ENCODE measurements around the gene GNG13. TPM values are rescaled to one million over a fixed set of nuclear protein-coding genes. Genes with fewer than 3 reads are reported as not detected.

The GNG13 gene
- total and polyA plus RNA-seq, 8 donors = not detected

DNA sequence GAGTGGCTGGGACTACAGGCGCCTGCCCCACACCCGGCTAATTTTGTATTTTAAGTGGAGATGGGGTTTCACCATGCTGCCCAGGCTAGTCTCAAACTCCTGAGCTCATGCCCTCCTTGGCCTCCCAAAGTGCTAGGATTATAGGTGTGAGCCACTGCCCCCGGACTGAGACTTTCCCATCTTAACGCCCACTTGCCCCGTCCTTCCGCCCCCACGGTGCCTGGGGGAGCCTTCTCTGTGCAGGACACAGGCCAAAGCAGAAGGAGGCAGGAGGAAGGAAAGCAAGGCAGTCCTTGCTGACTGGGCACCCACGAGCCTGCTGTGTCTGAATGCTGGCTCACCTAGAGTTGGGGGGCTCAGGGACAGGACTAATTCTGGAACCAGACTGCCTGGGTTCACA is 17.6 kb upstream of the GNG13 start:
- TF ChIP-seq EP300 (IDR thresholded peaks at IDR 0.05) (no peak), POLR2A (IDR thresholded peaks at IDR 0.05) (no peak), POLR2AphosphoS5 (IDR thresholded peaks at IDR 0.05) (no peak)
- TF ChIP-seq, protein P1, sequence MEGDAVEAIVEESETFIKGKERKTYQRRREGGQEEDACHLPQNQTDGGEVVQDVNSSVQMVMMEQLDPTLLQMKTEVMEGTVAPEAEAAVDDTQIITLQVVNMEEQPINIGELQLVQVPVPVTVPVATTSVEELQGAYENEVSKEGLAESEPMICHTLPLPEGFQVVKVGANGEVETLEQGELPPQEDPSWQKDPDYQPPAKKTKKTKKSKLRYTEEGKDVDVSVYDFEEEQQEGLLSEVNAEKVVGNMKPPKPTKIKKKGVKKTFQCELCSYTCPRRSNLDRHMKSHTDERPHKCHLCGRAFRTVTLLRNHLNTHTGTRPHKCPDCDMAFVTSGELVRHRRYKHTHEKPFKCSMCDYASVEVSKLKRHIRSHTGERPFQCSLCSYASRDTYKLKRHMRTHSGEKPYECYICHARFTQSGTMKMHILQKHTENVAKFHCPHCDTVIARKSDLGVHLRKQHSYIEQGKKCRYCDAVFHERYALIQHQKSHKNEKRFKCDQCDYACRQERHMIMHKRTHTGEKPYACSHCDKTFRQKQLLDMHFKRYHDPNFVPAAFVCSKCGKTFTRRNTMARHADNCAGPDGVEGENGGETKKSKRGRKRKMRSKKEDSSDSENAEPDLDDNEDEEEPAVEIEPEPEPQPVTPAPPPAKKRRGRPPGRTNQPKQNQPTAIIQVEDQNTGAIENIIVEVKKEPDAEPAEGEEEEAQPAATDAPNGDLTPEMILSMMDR (IDR thresholded peaks at IDR 0.05) = no peak
- WGBS, 5 donors = 77 to 87% (median 83%) methylated on average over 8 of the region's 8 CpGs
- H3K27me3 ChIP-seq = peaks cover 12 to 97% (median 59%) of the 10 kb centered on the region in 3 donors
- DNase-seq = no peak
- no peaks in the 10 kb centered on the region for H3K36me3 ChIP-seq
- H3K27ac ChIP-seq = no peak overlapping the region
- intact Hi-C loops (cut with DNase I; ENCODE audit: low total_unique reads) = no loop called here
- peaks cover 0 to 18% (median 6%) of the 10 kb centered on the region in 4 donors for H3K4me1 ChIP-seq
- H3K9me3 ChIP-seq = no peaks in the 10 kb centered on the region
- H3K4me3 ChIP-seq = no peak overlapping the region

DNA sequence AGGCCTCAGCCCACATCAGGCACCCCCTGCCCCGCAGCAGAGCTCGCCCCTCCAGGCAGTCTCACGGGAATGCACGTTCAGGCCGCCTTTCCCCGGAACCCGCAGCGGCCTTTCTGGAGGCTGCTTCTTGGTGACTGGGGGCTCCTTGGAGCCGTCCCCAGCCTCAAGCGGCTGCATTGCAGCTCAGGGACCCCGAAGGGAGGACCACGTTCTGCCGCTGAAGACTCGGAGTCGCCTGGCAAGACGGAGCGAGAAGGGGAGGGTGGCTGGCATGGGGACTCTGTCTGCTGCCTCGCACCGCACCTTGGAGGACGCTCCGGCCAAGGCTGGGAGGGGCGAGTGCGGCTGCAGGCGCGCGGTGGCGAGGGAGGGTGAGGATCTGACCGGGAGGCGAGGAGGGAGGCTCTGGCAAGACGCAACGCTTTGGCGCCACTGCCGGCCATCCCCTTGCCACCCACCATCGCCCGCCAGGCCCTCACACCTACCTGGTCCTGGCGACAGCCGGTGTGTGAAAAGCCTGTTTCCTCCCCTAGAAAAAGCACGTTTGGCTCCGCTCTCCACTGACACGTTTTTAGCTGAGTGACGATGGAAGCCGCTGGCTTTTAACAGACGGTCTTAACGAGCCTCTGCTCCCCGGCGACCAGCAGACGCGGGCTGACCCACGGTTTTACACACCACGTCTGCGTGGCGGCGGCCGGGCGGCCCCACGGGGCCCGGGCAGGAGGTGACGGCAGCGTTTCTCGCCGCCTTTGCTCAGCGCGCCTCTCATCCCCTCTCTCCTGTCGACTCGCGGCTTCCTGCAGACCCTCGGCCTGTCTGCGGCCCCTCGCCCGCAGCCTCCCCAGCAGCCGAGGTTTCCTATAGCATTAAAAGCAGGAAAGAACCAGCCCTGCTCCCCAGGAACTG is 16.7 kb upstream of the GNG13 start:
- TF ChIP-seq EP300 (IDR thresholded peaks at IDR 0.05) (no peak), POLR2A (IDR thresholded peaks at IDR 0.05) (no peak), POLR2AphosphoS5 (IDR thresholded peaks at IDR 0.05) (no peak)
- TF ChIP-seq, protein P1 (IDR thresholded peaks at IDR 0.05) = no peak
- Histone ChIP-seq H3K4me3 (no peak overlapping the region), H3K27ac (no peak overlapping the region), H3K4me1 (peaks cover 0 to 20% (median 7%) of the 10 kb centered on the region in 4 donors), H3K36me3 (no peaks in the 10 kb centered on the region), H3K9me3 (peaks cover 0 to 5% (median 3%) of the 10 kb centered on the region in 4 donors), H3K27me3 (peaks cover 14 to 97% (median 68%) of the 10 kb centered on the region in 3 donors)
- DNase-seq = no peak
- WGBS, 5 donors = 44 to 73% (median 56%) methylated on average over 40 to 71 of the region's 71 CpGs
- intact Hi-C loops (cut with DNase I; ENCODE audit: low total_unique reads) = no loop called here

DNA sequence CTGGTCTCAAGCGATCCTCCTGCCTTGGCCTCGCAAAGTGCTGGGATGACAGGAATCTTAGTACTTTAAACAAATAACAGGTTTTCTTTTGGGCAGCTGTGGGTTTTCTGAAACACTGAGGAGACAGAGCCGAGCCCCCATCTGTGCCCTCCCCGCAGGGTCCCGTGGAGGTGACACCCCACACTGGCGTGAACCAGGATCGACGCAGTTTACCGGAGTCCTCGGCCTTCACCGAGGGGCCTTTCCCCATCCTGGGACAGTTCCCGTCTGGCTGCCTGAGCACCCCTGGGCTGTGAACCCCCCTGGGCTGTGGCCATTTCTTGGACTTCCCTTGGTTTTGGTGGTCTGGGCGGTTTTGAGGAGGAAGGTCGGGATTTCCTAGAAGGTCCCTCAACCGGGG is 15.3 kb upstream of the GNG13 start:
- DNase-seq = no peak
- TF ChIP-seq, protein P1 (IDR thresholded peaks at IDR 0.05) = no peak
- TF ChIP-seq POLR2AphosphoS5 (IDR thresholded peaks at IDR 0.05) (no peak), POLR2A (IDR thresholded peaks at IDR 0.05) (no peak), EP300 (IDR thresholded peaks at IDR 0.05) (no peak)
- WGBS, 5 donors = 85 to 93% (median 88%) methylated on average over 13 to 15 of the region's 15 CpGs
- Histone ChIP-seq H3K4me3 (no peak overlapping the region), H3K27ac (no peak overlapping the region), H3K9me3 (peaks cover 0 to 12% (median 8%) of the 10 kb centered on the region in 4 donors), H3K36me3 (no peaks in the 10 kb centered on the region), H3K4me1 (peaks cover 0 to 20% (median 7%) of the 10 kb centered on the region in 4 donors), H3K27me3 (peaks cover 14 to 99% (median 69%) of the 10 kb centered on the region in 3 donors)
- intact Hi-C loops (cut with DNase I; ENCODE audit: low total_unique reads) = no loop called here

DNA sequence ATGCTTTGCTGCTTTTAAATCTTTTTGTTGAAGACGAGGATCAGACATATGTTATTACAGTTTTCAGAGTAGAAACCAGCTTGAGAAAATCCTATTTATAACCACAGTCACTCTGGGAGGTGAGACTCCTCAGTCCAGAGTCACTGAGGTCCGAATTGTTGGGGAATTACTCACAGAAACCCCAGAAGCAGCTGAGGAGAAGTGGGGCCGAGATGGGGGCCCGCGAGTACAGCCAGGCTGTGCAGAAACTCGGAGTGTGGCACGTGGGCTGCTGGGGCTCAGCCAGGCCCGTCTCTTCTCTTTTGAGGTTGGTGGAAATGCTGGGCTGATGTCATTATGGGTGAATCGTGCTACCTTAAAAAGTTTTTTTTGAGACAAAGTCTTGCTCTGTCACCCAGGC is 14.4 kb upstream of the GNG13 start:
- peaks cover 14 to 99% (median 69%) of the 10 kb centered on the region in 3 donors for H3K27me3 ChIP-seq
- DNase-seq = no peak
- H3K36me3 ChIP-seq = no peaks in the 10 kb centered on the region
- H3K4me3 ChIP-seq = no peak overlapping the region
- 68 to 78% (median 74%) methylated on average over 9 of the region's 9 CpGs for WGBS, 5 donors
- intact Hi-C loops (cut with DNase I; ENCODE audit: low total_unique reads) = loop anchor here (5.0 kb wide), 1 partner anchor 242 kb away; no protein-coding TSS in a partner anchor
- peaks cover 0 to 20% (median 7%) of the 10 kb centered on the region in 4 donors for H3K4me1 ChIP-seq
- no peak for TF ChIP-seq POLR2A (IDR thresholded peaks at IDR 0.05)
- TF ChIP-seq POLR2AphosphoS5 (IDR thresholded peaks at IDR 0.05) = no peak
- TF ChIP-seq EP300 (IDR thresholded peaks at IDR 0.05) = no peak
- TF ChIP-seq, protein P1 (IDR thresholded peaks at IDR 0.05) = no peak
- peaks cover 0 to 12% (median 8%) of the 10 kb centered on the region in 4 donors for H3K9me3 ChIP-seq
- no peak overlapping the region for H3K27ac ChIP-seq

Data from stomach (tissue), 9 donors.